HG02759 (cell line): Measurements from ENCODE around the gene STING1.

Experiments used
- ATAC-seq: cut with Tn5 transposase; IDR thresholded peaks from one replicate; pipeline ENCODE4 v1.9.1; 2021; ENCODE audit warnings: mild to moderate bottlenecking, moderate library complexity; ENCODE audit not compliant: unreplicated experiment

Gene STING1

GRCh38 chr5:139468421-139468931, 14.1 kb downstream of the STING1 start:
- no peak for ATAC-seq

DNA sequence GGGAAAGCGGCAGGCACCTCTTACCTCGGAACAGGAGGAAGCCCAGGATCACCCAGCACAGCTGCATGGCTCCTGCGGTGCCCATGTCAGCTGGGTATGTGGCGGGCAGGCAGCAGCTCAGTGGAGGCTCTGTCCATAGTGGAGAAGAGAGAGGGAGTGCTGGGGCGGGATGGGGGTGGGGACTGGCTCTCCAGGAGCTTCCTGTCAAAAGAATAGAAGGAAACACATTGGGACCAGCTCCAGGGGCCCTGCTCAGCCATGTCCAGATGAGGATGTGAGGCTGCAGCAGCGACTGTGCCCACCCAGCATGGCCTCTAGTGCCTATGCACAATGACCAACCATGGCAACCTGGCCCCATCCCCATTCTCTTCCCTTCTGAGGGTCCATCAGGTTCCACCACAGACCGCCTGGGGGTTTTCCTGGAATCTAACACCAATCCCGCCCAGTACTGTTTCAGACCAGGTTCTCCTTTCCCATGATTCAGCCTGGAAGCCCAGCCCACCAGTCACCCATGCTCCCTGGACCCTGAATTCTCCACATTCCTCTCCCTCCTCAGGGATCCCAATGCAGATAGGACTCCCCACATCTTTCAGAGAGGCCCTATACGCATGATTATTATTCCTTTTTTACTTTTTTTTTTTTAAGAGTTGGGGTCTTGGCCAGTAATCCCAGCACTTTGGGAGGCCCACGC, 19.8 kb downstream of the STING1 start, which contains the start of gene ECSCR:
Gene ECSCR, minus strand, starts transcription at position 158 of the 691 bp plus-strand sequence. Its CDS starts 73 bp downstream, at position 85.
- no peak for ATAC-seq

DNA sequence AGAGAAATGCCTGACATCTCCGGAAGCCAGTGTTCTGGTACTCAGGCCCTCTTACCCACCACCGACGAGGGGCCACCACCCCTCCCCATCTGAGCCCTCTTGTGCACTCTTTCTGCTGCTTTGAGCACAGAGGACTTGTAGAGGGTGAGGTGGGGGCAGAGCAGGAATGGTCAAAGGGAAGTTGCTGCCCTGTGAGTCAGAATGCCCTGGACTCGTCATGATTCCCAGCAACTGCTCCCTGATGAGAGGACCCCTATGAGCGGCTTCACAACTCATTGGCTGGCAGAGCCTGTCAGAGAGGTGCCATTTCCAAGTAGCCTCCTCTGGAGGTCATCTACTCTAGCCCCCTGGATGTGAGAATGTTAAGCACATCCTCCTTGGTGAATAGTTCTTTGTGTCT, 20.9 kb downstream of the STING1 start:
- ATAC-seq: no peak

DNA sequence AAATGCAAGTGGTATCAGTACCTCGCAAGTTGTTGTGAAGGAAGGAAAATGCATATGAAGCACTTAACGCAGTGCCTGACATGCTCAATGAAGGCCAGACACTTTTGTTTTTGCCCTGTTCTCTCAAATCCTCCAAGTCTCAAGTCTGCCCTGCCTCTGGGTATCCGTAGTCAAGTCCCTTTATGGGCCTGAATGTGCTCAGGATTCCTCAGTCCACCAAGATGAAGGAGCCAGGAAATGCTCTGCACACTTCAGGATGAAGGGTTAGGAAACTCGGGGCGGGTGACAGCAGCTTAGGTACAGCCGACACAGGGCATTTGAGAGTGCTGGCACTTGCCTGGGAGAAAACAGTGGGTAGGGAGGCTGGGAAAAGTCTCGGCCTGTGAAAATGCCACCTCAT, 21.4 kb downstream of the STING1 start:
- no peak for ATAC-seq

GRCh38 chr5:139460455-139460854, 22.1 kb downstream of the STING1 start:
- no peak for ATAC-seq

- no peak for ATAC-seq
These were observed 23.1 kb downstream of the STING1 start for GRCh38 chr5:139459451-139459934.

DNA sequence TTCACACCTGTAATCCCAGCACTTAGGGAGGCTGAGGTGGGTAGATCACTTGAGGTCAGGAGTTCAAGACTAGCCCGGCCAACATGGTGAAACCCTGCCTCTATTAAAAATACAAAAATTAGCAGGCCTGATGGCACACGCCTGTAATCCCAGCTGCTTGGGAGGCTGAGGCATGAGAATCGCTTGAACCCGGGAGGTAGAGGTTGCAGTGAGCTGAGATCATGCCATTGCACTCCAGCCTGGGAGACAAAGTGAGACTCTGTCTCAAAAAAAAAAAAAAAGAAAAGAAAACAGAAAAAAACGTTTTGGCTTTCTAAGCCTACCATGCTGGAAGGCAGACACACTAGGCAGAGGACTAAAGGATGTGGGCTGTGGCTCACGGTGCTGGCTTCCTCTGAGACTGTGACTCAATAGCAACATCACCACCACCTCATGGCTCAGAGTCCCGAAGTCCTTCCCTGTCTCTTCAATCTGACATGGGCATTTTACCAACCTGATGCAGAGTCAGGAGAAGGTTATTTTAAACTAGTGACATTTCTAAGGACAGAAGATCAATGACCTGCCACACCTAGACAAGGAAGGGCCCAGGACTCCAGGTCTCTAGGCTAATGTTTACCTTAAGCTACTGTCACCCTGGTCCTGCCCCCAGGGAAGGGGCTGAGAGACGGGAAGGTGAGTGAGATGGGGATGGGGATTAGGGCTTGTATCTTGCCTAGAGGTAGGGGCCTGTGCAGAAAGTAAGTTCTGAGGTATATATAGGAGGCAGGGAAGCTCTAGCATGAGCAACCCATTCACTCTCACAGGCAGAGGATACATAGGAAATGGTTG, 23.8 kb downstream of the STING1 start:
- peak; percentile 63 for ATAC-seq

GRCh38 chr5:139457653-139458306, 24.8 kb downstream of the STING1 start:
- ATAC-seq: no peak

GRCh38 chr5:139457241-139457640, 25.3 kb downstream of the STING1 start:
- no peak for ATAC-seq

GRCh38 chr5:139456776-139457175, 25.8 kb downstream of the STING1 start:
- ATAC-seq: no peak

GRCh38 chr5:139454568-139455290, 27.8 kb downstream of the STING1 start:
- no peak for ATAC-seq

DNA sequence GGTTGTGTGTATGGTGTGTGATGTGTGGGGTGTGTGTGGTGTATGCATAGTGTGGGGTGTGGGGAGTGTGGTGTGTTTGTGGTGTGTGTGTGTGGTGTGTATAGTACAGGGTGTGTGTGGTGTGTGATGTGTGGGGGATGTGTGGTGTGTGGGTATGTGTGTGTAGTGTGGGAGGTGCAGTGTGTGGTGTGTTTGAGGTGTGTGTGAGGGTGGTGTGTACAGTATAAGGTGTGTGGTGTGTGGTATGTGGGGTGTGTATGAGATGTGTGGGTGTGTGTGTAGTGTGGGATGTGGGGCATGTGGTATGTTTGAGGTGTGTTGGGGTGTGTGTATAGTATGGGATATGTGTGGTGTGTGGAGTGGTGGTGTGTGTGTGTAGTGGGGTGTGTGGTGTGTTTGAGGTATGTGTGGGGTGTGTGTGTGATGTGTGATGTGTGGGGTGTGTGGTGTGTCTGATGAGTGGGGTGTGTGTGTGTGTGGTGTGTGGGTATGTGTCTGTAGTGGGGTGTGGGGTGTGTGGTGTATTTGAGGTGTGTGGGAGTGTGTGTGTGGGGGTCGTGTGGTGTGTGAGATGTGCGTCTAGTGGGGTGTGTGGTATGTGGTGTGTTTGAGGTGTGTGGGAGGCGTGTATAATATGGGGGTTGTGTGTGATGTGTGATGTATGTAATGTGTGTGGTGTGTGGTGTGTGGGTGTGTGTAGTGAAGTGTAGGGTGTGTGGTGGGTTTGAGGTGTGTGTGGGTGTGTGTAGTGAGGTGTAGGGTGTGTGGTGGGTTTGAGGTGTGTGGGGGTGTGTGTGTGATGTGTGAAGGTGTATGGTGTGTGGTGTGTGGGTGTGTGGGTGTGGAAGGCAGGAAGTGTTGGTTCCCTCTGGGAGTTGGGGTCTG, 28.6 kb downstream of the STING1 start:
- no peak for ATAC-seq

DNA sequence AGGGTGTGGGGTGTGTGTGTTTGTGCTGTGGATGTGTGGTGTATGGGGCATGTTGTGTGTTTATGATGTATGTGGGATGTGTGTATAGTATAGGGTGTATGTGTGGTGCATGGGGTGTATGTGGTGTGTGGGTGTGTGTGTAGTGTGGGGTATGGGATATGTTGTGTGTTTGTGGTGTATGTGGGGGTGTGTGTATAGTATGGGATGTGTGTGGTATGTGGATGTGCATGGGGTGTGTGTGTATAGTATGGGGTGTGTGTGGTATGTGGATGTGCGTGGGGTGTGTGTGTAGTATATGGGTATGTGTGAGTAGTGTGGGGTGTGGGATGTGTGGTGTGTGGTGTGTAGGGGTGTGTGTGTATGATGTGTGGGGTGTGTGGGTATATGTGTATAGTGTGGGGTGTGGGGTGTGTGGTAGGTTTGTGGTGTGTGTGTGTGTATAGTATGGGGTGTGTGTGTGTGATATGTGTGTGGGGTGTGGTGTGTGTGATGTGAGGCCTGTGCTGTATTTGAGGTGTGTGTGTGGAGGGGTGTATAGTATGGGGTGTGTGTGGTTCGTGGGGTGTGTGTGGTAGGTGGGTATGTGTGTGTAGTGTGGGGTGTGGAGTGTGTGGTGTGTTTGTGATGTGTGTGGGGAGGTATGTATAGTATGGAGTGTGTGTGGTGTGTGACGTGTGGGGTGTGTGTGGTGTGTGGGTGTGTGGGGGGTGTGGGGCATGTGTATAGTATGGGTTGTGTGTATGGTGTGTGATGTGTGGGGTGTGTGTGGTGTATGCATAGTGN, 30.5 kb downstream of the STING1 start:
- no peak for ATAC-seq

DNA sequence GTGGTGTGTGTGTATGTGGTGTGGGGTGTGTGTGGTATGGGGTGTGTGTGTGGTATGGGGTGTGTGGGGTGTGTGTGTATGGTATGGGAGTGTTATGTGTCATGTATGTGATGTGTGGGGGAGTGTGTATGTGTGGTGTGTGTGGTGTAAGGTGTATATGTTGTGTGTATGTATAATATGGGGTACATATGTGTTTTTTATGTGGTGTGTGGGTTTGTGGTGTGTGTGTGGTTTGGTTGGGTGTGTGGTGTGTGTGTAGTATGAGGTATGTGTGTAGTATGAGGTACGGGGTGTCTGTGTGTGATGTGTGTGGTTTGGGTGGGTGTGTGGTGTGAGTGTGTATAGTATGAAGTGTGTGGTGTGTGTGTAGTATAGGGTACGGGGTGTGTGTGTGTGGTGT, 31.4 kb downstream of the STING1 start:
- no peak for ATAC-seq

DNA sequence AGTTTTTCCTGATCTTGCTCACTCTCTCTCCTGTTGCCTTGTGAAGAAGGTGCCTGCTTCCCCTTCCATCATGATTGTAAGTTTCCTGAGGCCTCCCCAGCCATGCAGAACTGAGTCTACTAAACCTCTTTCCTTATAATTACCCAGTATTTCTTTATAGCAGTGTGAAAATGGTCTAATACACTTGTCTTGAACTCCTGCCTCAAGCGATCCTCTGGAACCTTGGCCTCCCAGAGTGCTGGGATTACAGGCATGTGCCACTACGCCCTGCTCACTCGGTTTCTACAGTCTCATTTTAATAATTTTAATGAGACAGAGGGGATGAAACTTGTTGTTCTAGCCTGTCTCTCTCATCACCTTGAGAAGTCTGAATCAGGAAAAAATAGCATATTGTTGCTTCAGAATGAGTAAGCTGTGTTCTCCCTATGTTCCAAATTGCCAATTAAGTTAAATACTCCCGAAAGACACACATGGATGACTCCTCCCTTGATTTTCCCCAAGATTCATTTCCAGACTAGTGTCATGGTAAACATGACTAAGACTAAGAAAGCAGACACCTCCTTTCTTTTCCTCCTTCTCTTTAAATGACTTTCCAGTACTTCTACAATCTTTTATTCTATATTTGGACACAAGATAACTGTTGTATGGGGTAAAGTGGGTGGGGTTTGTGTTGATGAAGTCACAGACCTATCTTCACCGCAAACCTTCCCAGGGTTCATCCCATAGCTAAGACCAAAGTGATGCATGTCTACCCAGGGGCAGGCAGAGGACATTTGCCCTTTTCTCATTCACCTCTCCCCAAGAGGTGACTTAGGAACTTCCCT, 35.4 kb downstream of the STING1 start:
- ATAC-seq: peak; percentile 70

- ATAC-seq: no peak
These were observed 37.0 kb downstream of the STING1 start for GRCh38 chr5:139445325-139446170.

GRCh38 chr5:139443831-139444453, 38.6 kb downstream of the STING1 start:
- no peak for ATAC-seq
